ENCODE measurements around the gene CFAP70.

GRCh38 chr10:73401636-73402035 lies 43.0 kb upstream of the CFAP70 start:
- TF ChIP-seq REST (IDR thresholded peaks at IDR 0.05; ENCODE audit: low read depth) (no peak), POLR2A (IDR thresholded peaks at IDR 0.05; ENCODE audit: borderline replicate concordance, extremely low read depth, insufficient read depth, insufficient read length) (no peak), RAD21 (IDR thresholded peaks at IDR 0.05; ENCODE audit: low read depth) (no peak), ZNF274 (IDR thresholded peaks at IDR 0.05; ENCODE audit: low read depth, low read length) (no peak), POLR2AphosphoS5 (IDR thresholded peaks at IDR 0.05; ENCODE audit: low read depth, low read length) (no peak), CTCF (IDR thresholded peaks at IDR 0.05 in 2 of 3, conservative IDR thresholded peaks at IDR 0.05 in 1 of 3; ENCODE audit: borderline replicate concordance in 1 of 3, insufficient read depth in 1 of 3, low read depth in 2 of 3, low read length in 2 of 3) (no peak)
